Upper lobe of left lung (tissue), 6 donors: Measurements from ENCODE around the gene NOXRED1. TPM values are rescaled to one million over a fixed set of nuclear protein-coding genes. Genes with fewer than 3 reads are reported as not detected.
A peak's percentile ranks its signal among the peaks of the same experiment; 100 is the strongest.

ENCODE experiments used
- ATAC-seq, 2 donors: fragments of 200-7000 bp; cut with Tn5 transposase; one replicate each; pipeline ENCODE4 v1.9.1; 2022; ENCODE audit warnings: mild to moderate bottlenecking in 2 of 2, moderate library complexity in 2 of 2; ENCODE audit not compliant: low FRiP score in 2 of 2
- DNase-seq, 2 donors: peaks; one replicate each; pipeline ENCODE4 v3.0.0-alpha.2; 2019 to 2020
- H3K27ac ChIP-seq, 4 donors: fragments of 200-600 bp; sonication (generic); one replicate each; pipeline ENCODE4 v1.5.1; 2016 to 2019
- H3K27me3 ChIP-seq, 4 donors: fragments of 200-600 bp; sonication (generic); one replicate each; pipeline ENCODE4 v1.5.1; 2017 to 2019
- H3K36me3 ChIP-seq, 4 donors: fragments of 200-600 bp; sonication (generic); one replicate each; pipeline ENCODE4 v1.5.1; 2016 to 2019
- H3K4me1 ChIP-seq, 4 donors: fragments of 200-600 bp; sonication (generic); one replicate each; pipeline ENCODE4 v1.5.1; 2018 to 2019
- H3K4me3 ChIP-seq, 4 donors: fragments of 200-600 bp; sonication (generic); one replicate each; pipeline ENCODE4 v1.5.1; 2017 to 2019; ENCODE audit warnings: mild to moderate bottlenecking in 2 of 4, moderate library complexity in 1 of 4
- H3K9me3 ChIP-seq, 4 donors: fragments of 200-600 bp; sonication (generic); one replicate each; pipeline ENCODE4 v1.5.1; 2018 to 2019
- CTCF ChIP-seq, 6 experiments: fragments of 450-650 bp in 4 of 6; fragments of 200-600 bp in 2 of 6; sonication (generic) in 2 of 6; IDR thresholded peaks; one replicate each; pipeline ENCODE4 v1.5.1; 2016 to 2019; ENCODE audit warnings: antibody characterized with exemption in 6 of 6
- EP300 ChIP-seq, 4 donors: sonication (generic); formaldehyde crosslinking; IDR thresholded peaks; one replicate each; pipeline ENCODE4 v1.5.1; 2017; ENCODE audit warnings: antibody characterized with exemption in 4 of 4, control low read depth in 2 of 4
- POLR2A ChIP-seq, 4 donors: fragments of 450-650 bp; IDR thresholded peaks; one replicate each; pipeline ENCODE4 v1.5.1; 2016 to 2017; ENCODE audit warnings: antibody characterized with exemption in 4 of 4, mild to moderate bottlenecking in 2 of 4
- POLR2AphosphoS5 ChIP-seq, 2 donors: sonication (generic); formaldehyde crosslinking; IDR thresholded peaks; one replicate each; pipeline ENCODE4 v1.5.1; 2017; ENCODE audit warnings: antibody characterized with exemption in 2 of 2
- WGBS, 2 donors: methylation state at CpG; one replicate each; pipeline ENCODE4 v1.1.5; 2017 to 2018; 5-methylcytosine and 5-hydroxymethylcytosine counted together
- total RNA-seq, 6 donors: library from RNA; depleted of rRNA in 4 of 6; stranded (reverse); fragments of >200 nt in 4 of 6; gene quantifications; one replicate each; pipeline versions ENCODE4 v1.1.0 to v1.2.1, GENCODE V29; 2016 to 2021
- donor health status: DM: no; HTN: no; CAD: no; lungs with moderate emphysema.
- donor health status: DM: no; HTN: yes; CAD: no; lungs with severe emphysema.

Gene NOXRED1
- total RNA-seq, 6 donors from 2014 or later: 0.30 to 0.40 (median 0.31) TPM; not detected in 2

- peak in 1 of 2 donors; percentile 21 for DNase-seq
- TF ChIP-seq EP300 (IDR thresholded peaks at IDR 0.05): no peak
- TF ChIP-seq POLR2A (IDR thresholded peaks at IDR 0.05): no peak
- no peak for TF ChIP-seq POLR2AphosphoS5 (IDR thresholded peaks at IDR 0.05)
- TF ChIP-seq CTCF (IDR thresholded peaks at IDR 0.05): no peak
Measured at GRCh38 chr14:77364146-77364545, 59.2 kb downstream of the NOXRED1 start.

GRCh38 chr14:77359626-77360025, 63.7 kb downstream of the NOXRED1 start:
- Histone ChIP-seq H3K36me3 (no peaks in the 10 kb centered on the region), H3K4me3 (no peak overlapping the region), H3K27me3 (no peaks in the 10 kb centered on the region), H3K4me1 (no peaks in the 10 kb centered on the region), H3K9me3 (no peaks in the 10 kb centered on the region), H3K27ac (no peak overlapping the region)
- TF ChIP-seq POLR2AphosphoS5 (IDR thresholded peaks at IDR 0.05) (no peak), EP300 (IDR thresholded peaks at IDR 0.05) (no peak), POLR2A (IDR thresholded peaks at IDR 0.05) (no peak)
- DNase-seq: no peak
- no peak for ATAC-seq
- WGBS, 2 donors: 97 to 100% methylated on average over 1 of the region's 1 CpG

More at GRCh38 chr14:77364146-77364545, 59.2 kb downstream of the NOXRED1 start:
- Histone ChIP-seq H3K27me3 (no peaks in the 10 kb centered on the region), H3K4me1 (no peaks in the 10 kb centered on the region), H3K27ac (no peak overlapping the region), H3K4me3 (no peak overlapping the region), H3K36me3 (no peaks in the 10 kb centered on the region), H3K9me3 (no peaks in the 10 kb centered on the region)
- 76 to 90% methylated on average over 3 of the region's 3 CpGs for WGBS, 2 donors
- no peak for ATAC-seq

GRCh38 chr14:77356899-77357298, 66.4 kb downstream of the NOXRED1 start:
- no peak for ATAC-seq
- Histone ChIP-seq H3K4me3 (no peak overlapping the region), H3K27me3 (no peaks in the 10 kb centered on the region), H3K36me3 (no peaks in the 10 kb centered on the region), H3K9me3 (no peaks in the 10 kb centered on the region), H3K4me1 (no peaks in the 10 kb centered on the region), H3K27ac (no peak overlapping the region)
- WGBS, 2 donors: 96 to 99% methylated on average over 4 of the region's 4 CpGs
- no peak for DNase-seq
- TF ChIP-seq POLR2A (IDR thresholded peaks at IDR 0.05): no peak
- no peak for TF ChIP-seq POLR2AphosphoS5 (IDR thresholded peaks at IDR 0.05)
- TF ChIP-seq EP300 (IDR thresholded peaks at IDR 0.05): no peak
- no peak for TF ChIP-seq CTCF (IDR thresholded peaks at IDR 0.05)

- DNase-seq (no peak), ATAC-seq (no peak)
- H3K9me3 ChIP-seq: no peaks in the 10 kb centered on the region
- WGBS, 2 donors: 97 to 100% methylated on average over 4 of the region's 4 CpGs
- no peak overlapping the region for H3K4me3 ChIP-seq
- no peak overlapping the region for H3K27ac ChIP-seq
- H3K4me1 ChIP-seq: no peaks in the 10 kb centered on the region
- no peak for TF ChIP-seq EP300 (IDR thresholded peaks at IDR 0.05)
- no peak for TF ChIP-seq POLR2AphosphoS5 (IDR thresholded peaks at IDR 0.05)
- TF ChIP-seq POLR2A (IDR thresholded peaks at IDR 0.05): no peak
- no peak for TF ChIP-seq CTCF (IDR thresholded peaks at IDR 0.05)
- no peaks in the 10 kb centered on the region for H3K27me3 ChIP-seq
- H3K36me3 ChIP-seq: peaks cover 0 to 2% (median 0%) of the 10 kb centered on the region in 4 donors
Measured at GRCh38 chr14:77355811-77356210, 67.5 kb downstream of the NOXRED1 start.

- no peak for ATAC-seq
- H3K4me3 ChIP-seq: no peak overlapping the region
- no peaks in the 10 kb centered on the region for H3K27me3 ChIP-seq
- H3K4me1 ChIP-seq: no peaks in the 10 kb centered on the region
- no peaks in the 10 kb centered on the region for H3K9me3 ChIP-seq
- 91 to 95% methylated on average over 5 of the region's 5 CpGs for WGBS, 2 donors
- peaks cover 0 to 12% (median 0%) of the 10 kb centered on the region in 4 donors for H3K36me3 ChIP-seq
- no peak for DNase-seq
- H3K27ac ChIP-seq: no peak overlapping the region
- no peak for TF ChIP-seq POLR2A (IDR thresholded peaks at IDR 0.05)
- TF ChIP-seq POLR2AphosphoS5 (IDR thresholded peaks at IDR 0.05): no peak
- no peak for TF ChIP-seq CTCF (IDR thresholded peaks at IDR 0.05)
- TF ChIP-seq EP300 (IDR thresholded peaks at IDR 0.05): no peak
Measured at GRCh38 chr14:77353469-77354141, 69.7 kb downstream of the NOXRED1 start.
